Activated naive CD4-positive, alpha-beta T cell treated with anti-CD3 and anti-CD28 coated beads, Interleukin-2, amount 50 U/mL, for 16 hours (primary cell): ENCODE measurements around the gene EOLA1.
A peak's percentile ranks its signal among the peaks of the same experiment; 100 is the strongest.
"Not testable (repeated sequence)": the region's sequence is repeated elsewhere in the genome, so short reads cannot be mapped to it uniquely, and the experiment has no call there.

Source experiments
- DNase-seq: peaks from one replicate; pipeline ENCODE4 v3.0.0-alpha.2; 2020

Gene EOLA1

DNA sequence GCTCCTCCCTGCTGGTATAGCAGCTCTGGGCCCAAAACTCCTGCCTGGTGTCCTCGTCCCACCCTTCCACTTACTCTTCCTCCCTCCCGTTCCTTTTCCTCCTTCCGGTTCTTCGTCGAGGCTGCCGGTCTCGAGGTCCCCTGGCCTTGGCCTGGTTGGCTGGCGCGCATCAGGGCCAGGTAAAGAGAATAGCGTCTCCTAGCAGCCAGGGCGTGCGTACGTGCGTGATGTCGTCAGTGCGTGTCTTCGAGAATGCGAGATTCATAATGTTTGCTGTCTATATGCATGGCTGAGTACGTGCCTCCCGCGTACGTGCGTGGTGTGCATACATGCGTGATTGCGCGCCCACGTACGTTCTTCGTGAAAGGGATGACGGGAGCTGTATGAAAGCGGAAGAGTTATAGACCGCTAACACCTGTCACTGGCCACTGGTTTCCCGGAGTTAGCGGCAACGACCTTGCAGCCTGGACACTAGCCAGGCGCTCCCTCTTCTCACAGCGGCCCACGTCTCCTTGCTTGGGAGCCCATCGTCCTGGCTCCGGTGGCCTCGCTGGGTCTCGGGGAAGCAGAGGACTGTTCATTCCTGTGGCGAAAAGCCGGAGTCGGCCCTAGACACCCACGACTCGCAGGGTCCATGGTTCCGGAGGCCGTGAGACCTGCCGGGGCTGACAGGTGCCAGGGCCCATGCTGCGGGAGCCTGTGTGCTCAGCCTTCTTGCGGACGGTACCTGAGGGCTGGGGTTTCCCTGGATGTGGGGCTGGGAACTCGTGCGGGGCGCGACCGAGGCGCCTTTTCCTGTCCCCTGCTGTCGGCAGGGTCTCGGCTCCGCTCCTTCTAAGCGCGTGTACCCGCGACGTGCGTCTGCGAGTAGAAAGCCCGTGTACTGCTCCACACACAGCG lies at the start of gene EOLA1:
Gene EOLA1, plus strand, starts transcription at position 392 of the 900 bp plus-strand sequence. CDS start 4,619 bp downstream, outside the sequence.
- DNase-seq, result peak; percentile 89

DNA sequence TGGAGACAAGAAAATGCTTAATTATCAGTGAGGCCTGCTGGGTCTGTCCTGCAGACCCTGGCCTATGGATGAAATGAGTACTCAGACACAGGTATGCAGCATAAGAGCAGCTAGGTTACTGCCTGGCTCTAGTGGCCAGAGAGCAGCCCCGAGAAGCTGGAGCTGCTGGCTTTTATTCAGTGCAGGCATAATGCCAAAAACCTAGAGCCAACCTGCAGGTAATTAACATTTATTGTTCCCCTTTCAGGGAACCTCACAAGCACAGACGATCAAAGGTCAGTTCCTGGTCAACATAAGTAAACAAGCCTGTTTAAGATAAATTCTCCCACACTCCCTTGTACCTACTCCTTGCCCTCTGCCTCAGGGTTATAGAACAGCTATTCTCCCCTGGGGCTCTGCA lies 49.0 kb upstream of the EOLA1 start:
- DNase-seq, result no peak

DNA sequence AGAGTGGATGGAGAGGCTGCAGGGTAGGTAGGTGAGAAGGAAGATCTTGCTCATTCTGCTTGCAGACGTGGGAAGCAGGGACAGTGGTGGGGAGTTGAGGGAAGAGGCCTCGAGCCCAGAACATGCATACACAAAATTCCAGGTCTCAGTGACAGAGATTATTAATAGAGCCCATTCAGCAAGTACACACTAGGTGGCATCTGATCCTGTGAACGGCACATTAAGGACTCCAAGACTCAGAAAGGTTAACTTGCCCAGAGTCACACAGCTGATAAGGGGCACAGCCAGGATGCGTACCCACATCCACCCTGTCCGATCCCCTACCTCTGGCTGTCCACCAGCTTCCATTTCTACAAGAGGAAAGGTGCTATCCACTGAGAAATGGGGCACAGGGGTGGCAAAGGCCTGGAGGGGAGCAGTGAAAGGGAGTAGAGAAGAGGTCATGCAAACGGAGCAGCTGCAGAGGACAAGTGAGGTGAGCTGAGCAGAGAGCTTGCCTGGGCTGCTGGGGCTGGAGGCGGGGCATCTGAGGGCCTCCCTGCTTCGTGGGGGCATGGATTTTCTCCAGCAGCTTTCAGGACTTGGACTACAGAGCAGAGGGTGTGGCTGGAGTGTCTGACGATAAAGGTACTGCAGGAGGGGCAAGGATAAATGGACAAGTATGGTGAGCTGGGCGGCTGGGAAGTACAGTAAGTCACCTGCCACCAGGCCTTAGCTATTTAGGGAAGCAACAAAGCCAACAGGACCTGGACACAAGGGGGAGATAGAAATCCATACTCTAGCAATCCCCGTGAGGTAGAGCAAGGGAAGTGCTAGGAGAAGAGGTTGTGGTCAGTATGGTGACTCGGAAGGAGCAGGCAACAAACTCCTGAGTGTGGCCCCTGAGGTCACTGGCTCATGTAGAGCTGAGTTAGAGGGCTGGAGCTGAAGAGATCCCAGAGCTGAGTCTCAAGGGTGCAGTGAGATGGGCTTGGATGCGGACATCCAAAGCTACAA lies 46.9 kb upstream of the EOLA1 start:
- no peak for DNase-seq

DNA sequence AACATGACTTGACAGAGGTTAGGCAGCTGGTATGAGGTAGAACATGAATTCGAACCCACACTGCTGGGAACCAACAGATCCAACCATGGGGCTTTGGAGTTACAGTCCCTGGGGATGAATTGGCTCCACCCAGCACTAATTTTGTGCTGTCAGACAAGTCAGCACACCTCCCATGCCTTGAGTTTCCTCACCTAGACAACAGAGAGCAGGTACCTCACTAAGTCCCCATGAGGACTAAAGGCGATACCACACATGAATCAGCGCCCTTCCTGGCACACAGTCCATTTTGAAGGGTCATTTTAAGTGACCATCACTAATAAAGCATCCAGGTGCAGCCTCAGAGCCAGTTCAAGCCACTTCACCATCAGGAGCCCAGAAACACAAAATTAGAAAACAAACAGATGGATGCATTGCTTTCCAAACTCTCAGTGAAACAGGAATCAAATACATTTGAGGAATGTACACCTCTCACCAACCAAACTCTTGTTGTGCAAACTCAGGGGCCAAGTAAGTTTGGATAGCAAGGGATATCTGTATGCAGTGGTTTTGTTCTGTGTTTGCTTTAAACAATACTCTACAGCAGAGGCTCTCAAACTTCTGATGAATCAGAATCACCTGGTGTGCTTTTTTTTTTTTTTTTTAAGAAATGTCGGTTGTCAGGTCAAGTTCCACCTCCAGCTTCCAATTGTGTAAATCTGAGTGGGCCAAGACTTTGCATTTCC lies 45.8 kb upstream of the EOLA1 start:
- no peak for DNase-seq

DNA sequence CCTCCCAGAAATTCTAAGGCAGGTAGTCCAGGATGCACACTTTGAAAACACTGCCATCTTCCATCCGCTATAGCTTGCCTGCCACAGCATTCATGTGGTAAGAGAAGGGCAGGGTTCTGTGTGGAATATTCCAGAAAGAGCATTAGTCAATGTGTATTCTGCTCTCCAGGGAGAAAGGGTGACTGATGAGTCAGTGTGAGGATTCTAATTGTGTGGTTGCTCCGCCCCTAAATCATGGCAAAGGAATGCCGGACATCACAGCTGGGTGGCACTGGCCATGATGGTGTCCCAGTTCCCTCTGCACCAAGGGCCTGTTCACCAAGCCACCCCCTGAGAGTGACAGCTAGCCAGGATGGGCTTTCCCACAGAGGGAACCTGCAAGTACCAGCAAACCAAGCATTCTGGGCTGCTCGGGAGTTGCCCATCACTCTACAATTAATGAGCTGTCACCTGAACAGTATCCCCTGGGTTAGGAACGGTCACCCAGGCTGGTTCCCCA lies 45.2 kb upstream of the EOLA1 start:
- no peak for DNase-seq

DNA sequence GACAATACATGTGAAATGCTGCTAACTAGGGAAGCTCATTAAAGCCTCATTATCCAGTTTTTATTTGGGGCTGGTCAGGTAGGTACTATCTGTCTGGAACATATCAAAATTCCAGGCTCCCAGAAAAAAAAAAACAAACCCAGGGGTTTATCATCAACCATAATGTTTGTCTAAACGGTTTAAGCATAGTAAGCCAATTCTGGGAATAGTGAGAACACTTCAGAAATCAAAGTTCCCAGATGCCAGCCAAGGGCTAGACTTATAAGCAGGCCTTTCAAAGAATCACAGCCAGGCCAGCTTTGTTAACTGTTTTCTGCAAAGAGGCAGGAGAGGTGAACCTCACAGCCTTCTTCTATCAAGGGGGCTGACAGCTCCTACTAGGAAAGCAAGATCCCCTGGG lies 43.8 kb upstream of the EOLA1 start:
- no peak for DNase-seq

DNA sequence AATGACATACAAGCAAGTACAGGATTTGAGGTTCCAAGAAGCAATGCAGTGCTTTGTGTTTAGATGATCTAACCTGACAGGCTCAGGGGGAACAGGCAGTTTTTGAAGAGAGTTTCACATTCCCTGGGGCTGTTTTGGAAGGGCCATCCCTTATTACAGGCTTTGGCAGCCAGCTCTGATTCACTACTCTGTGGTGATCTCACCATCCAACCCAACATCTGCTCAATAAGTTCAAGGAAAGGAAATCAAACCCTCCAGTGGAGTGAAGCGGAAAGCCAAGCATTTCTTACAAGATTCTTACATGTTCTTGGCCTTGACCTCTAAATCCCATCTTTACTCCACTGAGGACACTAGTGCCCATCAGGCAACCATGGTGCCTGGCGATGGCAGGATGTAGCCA lies 43.2 kb upstream of the EOLA1 start:
- DNase-seq, result no peak

DNA sequence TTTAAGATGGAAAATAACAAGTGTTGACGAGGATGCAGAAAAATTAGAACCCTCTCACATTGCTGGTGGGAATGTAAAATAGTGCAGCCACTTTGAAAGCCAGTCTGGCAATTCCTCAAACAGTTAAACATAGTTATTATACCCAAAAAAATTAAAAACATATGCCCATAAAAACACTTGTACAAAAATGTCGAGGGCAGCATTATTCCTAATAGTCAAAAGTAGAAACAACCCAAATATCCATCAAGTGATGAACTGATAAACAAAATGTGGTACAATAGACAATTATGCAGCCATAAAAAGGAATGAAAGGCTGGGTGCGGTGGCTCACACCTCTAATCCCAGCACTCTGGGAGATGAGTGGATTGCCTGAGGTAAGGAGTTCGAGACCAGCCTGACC lies 42.0 kb upstream of the EOLA1 start:
- DNase-seq, result no peak

DNA sequence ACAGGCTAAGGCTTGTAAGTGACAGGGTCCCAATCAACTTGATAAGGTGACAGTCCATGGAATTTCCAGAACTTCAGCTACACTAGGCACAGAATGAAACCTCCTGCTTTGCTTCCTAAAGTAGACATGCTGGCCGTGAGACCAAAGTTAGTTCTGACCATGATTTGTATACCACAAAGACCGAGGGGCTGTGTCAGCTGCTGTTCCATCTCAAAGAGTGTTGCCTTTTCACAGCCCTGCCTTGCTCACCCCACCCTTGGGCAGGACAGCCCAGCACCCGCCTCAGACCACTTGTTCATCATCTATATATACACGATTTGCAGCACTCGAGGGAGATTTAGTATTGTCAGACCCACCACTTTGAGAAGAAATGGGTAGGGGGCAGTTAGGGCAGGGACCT lies 41.0 kb upstream of the EOLA1 start:
- no peak for DNase-seq

DNA sequence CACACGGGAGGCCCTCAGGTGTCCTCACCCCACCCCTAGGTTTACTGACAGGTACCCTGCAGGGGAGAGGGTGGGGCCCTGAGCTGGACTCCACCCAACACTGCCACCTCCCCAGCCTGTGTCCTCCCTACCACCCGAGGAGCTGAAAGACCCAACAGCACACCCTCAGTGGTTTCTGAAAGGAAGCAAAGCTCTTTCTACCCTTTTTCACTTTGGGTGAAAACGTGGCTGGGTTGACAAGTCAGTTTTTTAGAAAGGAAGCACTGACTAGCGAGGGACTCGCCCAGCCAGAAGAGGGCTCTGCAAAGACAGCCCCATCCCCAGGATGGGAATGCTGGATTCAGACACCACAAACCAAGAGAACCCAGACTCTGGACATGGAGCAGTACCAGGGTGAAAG lies 37.9 kb upstream of the EOLA1 start:
- not testable (repeated sequence) for DNase-seq

DNA sequence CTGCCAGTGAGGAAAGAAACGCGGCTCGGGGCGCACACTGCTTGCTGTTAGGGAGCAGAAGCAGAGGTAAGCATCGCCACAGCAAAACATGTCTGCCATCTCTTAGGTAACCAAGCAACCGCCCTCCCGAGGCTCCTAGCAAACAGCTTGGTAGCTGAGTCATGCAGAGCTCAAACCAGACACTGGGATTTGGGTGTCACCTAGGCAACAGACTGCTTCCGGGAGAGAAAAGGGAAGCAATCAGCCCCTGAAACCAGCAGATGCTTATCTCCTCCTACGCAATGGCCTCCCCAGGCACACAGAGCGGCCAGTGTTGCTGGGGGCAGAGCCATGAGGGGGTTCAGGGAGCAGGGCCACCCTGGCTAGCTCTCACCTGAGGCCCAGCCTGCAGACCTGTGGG lies 37.4 kb upstream of the EOLA1 start:
- DNase-seq, result peak; percentile 49

DNA sequence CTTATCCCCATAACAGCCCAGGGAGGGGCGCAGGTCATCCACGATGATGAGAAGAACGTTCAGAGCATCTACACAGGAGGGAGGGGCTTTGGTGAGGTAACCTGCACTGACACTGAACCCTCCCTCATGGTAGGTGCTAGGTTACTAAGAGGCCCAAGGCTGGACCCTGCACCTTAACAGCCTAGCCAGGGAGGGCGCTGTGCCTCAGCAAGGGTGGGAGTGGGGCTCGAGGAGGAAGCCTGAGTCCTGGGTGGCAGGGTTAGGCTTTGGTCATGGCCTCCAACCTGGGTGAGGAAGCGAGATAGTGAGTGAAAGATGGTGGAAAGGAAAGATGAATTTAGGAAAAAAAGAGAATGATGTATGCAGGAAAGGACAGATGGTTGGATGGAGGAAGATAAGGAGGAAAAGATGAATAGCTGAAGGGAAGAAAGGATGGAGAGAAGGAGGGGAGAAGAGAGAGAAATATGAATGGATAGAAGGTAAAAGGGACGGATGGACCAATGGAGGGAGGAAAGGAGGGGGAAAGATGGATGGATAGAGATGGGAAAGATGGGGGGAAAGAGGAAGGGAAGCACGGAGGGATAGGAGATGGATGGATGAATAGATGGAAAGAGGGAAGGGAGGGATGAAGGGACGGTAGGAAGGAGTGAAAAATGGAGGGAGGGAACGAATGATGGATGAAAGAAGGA lies 36.4 kb upstream of the EOLA1 start:
- peak; percentile 52 for DNase-seq

DNA sequence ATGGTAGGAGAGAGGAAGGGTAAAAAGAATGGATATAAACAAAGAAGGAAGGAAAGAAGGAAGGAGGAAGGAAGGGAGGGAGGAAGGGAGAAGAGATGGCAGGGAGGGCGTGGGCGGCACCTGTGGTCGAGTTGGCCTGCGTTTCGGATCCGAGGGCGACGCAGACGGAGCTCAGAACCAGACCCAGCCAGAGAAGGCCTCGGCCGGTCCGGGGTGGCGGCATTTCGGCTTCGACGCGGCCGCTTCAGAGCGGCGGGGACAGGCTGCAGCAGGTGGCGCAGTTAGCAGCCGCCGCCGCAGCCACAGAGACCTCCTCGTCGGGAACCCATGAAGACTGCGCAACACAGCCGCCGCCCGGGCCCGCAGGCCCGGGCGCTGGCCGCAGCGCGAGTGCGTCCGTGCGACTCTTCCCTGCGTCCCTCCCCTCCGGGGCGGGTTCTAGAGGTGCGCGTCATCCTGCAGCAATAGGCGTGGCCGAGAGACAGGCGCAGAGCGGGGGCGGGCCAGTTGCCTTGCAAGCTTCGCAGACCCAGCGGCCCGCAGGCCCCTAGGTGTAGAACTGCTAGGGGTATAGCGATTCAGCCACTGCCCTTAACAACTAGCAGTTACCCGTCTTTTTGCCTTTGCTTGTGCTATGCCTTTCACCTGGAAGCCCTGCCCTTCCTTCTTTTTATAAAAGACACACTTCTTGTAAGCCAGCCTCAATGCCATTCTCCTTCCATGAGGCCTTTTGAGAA lies 35.7 kb upstream of the EOLA1 start, which contains the start of gene IDS:
Gene IDS, minus strand, starts transcription at position 392 of the 737 bp plus-strand sequence. Its CDS starts 169 bp downstream, at position 223.
- DNase-seq, result peak; percentile 81

DNA sequence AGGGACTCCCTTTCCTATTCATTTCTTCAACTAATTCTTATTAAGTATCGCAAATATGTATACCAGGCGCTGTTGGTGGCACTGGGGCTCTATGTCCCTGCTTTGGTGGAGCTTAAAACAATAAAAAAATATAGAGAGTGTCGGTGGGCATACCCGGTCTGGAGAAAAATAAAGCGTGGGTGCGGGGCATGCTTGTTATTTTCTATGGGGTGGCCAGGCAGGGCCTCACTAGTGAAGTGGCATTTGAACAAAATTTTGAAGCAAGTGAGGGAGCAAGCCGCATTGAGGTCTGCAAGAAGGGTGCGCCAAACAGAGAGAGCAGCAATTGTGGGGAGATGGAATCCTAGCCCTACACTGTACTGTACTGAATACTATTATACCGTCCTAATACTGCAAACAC lies 35.1 kb upstream of the EOLA1 start:
- no peak for DNase-seq

DNA sequence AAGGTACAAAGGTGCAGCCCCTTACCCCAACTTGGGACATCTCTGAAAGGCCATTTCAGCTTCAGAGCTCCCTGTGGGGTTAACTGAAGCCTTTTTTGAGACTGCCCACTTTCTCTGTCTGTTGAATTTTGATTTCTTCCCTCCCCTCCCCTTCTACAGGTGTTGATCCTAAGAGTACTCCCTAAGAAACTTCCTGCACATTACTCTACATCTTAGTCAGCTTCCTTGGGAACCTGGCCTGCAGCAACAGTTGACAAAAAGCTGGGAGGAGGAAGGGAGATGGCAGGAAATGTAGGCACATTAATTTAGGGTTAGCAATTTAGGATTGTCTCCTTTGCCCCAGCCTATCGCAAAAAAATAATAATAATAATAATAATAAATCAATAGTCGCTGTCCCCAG lies 34.5 kb upstream of the EOLA1 start:
- no peak for DNase-seq

DNA sequence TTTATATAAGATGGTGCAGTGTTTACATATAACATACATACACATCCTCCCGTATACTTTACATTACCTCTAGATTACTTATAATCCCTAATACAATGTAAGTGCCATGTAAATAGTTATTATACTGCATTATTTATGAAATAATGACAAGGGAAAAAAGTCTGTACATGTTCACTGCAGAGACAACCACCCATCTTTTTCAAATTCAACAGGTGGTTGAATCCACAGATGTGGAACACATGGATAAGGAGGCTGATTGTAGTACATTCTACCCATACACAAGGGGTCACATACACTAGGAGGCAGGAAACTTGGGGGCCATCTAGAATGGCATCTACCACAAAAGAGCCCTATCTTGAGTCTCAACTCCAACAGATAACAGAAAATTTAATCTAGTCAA lies 32.3 kb upstream of the EOLA1 start:
- no peak for DNase-seq

DNA sequence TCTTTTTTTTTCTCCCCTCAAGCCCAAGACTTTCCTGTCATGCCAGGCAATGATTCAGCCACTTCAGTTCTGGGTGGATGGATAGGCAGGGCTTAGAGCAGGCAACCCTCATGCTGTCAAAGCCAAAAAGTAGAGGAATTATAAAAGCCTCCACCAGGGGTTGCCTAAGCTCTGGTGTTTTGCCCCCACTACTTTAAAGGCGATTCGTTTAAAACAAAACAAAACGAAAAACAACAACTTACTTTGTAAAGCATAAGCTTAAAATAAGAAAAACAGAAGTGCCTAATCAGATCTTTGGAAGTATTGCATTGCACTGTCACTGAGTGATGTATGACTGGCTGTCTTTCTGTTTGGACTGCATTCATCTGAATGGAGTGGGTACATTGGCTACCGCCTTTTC lies 30.4 kb upstream of the EOLA1 start:
- DNase-seq, result no peak

DNA sequence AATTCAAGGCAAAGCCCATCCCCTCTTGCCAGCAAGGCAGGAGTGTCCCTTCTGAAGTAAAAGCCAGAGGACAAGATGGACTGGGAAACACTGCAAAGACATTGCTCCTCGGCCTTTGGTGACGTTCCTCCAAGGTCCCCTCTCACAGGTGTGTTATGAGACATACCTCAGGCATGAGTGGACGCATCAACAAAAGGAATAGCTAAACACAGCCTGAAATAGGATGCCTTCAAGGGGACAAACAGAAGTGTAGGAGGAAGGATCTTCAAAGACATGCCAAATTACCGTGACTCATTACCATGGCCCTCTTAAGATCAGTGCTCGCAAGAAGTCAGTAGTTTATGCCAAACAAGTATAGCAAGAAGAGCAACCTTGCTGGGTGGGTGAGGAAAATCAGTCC lies 29.7 kb upstream of the EOLA1 start:
- DNase-seq, result no peak

DNA sequence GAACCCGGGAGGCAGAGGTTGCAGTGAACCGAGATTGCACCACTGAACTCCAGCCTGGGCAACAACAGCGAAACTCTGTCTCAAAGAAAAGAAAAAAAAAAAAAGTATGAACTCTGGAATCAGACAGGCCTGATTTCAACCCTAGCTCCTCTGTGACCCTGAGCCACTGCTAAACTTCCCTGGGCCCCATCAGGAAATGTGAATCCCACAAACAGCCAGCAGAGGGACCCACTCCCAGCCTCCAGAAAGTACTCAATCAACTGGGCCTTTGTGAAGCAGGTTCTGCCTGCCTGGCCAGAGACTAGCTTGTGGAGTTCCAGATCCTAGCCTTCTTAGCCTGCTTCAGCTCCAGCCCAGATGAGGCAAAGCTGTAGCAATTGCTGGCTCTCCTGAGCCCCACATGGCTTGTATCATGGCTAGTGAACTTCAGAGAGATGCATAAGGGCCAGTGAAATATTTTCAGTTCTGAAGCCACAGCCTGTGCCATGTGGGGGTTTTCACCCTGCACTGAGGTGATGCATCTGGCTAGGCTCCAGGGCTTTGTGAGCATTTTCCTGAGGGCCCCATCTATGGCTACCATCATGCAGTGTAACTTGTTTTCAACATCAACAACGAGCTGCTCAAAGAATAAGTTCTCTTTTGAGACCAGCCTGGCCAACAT lies 28.5 kb upstream of the EOLA1 start:
- DNase-seq, result peak; percentile 46

DNA sequence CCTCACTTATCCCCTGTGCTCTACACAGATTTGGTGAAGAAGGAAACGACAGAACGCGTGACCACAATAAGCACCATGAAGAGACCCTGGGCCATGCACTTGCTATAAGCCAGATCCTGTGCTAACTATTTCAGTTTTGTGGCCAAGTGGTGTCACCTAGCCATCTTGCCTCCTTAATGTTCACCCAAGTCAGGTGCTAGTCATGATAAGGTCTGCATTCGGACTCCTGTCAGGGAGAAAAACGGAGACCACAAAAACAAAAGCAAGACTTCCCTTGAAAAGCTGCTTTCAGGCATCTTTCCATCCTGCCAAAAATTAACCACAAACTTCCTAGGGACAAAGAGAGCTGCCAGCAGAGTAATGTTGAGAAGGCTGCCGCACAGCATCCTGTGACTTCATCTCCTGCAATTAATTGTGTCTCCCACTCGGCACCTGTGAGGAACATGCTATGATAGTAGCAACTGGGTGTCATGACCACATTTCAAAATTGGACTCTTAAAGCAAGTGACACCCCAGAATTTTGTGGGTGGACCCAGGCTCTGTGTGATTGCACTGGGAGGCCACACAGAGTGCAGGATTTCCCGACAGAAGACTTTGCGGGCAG lies 26.9 kb upstream of the EOLA1 start:
- DNase-seq, result no peak
